ENCODE results near the gene POMC.
A peak's percentile ranks its signal among the peaks of the same experiment; 100 is the strongest.
"Not testable (repeated sequence)": the region's sequence is repeated elsewhere in the genome, so short reads cannot be mapped to it uniquely, and the experiment has no call there.

POMC gene

DNA sequence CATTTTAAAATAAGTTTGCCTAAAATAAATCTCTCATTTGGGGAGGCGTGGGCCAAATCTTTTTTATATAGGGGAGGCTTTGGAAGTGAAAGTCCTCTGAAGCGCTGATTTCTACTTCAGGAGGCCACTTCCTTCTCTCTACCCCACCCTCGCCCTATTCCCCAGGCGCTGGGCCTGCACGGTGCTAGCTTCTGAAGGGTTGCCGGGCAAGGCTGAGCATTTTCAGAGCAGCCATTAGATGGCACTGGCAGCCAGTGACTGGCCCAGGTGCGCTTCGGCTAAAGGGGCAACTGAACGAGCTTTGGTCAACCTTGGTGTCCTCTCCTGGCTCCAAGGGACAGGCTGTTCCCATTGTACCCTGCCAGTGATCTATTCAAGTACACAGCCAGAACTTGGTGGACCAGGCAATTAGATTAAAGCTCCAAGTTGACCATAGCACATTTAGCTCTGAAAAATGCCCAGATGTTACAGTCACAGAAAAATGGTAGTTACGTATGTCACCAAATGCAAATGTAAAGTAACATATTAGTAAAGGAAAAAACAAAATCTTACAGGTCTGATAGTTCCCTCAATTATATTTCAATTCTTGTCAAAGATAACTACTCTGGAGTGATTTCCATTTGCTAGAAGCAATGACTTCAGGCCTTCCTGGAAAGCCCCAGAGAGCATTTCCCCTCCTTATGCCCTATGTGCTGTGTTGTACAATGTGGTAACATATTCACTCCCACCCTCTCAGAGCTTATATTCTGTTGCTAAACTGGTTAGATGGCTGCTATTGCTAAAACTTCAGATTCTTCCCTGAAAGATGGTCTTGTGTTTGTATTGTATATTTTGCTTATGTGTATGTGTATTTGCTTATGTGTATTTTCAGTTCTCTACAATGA, 2.1 kb downstream of the POMC start:
- TF ChIP-seq, protein P1, sequence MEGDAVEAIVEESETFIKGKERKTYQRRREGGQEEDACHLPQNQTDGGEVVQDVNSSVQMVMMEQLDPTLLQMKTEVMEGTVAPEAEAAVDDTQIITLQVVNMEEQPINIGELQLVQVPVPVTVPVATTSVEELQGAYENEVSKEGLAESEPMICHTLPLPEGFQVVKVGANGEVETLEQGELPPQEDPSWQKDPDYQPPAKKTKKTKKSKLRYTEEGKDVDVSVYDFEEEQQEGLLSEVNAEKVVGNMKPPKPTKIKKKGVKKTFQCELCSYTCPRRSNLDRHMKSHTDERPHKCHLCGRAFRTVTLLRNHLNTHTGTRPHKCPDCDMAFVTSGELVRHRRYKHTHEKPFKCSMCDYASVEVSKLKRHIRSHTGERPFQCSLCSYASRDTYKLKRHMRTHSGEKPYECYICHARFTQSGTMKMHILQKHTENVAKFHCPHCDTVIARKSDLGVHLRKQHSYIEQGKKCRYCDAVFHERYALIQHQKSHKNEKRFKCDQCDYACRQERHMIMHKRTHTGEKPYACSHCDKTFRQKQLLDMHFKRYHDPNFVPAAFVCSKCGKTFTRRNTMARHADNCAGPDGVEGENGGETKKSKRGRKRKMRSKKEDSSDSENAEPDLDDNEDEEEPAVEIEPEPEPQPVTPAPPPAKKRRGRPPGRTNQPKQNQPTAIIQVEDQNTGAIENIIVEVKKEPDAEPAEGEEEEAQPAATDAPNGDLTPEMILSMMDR (IDR thresholded peaks at IDR 0.05), result peak; percentile 70
- TF ChIP-seq ZFX (IDR thresholded peaks at IDR 0.05; ENCODE audit: borderline replicate concordance), result no peak
- H3K27ac ChIP-seq, result no peak overlapping the region

GRCh38 chr2:25164561-25164960, 3.8 kb downstream of the POMC start:
- H3K27ac ChIP-seq, result no peak overlapping the region
- no peak for TF ChIP-seq ZFX (IDR thresholded peaks at IDR 0.05; ENCODE audit: borderline replicate concordance)
- TF ChIP-seq, protein P1 (IDR thresholded peaks at IDR 0.05), result no peak

GRCh38 chr2:25162061-25162460, 6.3 kb downstream of the POMC start:
- H3K27ac ChIP-seq, result not testable (repeated sequence)

DNA sequence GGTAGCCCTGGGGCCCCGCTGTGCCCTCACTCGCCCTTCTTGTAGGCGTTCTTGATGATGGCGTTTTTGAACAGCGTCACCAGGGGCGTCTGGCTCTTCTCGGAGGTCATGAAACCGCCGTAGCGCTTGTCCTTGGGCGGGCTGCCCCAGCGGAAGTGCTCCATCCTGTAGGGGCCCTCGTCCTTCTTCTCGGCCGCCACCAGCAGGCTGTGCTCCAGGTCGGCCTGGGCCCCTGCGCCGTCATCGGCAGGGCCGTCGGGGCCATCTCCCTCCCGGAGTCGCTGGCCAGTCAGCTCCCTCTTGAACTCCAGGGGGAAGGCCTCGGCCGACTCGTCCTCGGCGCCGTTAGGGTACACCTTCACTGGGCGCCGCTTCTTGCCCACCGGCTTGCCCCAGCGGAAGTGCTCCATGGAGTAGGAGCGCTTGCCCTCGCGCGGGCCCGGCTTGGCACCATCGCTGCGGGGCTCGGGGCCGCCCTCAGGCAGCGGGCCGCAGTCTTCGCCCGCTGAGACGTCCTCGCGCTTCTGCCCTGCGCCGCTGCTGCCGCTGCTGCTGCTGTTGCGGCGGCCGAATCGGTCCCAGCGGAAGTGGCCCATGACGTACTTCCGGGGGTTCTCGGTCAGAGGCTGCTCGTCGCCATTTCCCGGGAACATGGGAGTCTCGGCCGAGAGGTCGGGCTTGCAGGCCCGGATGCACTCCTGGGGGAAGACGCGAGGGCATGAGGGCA, 7.2 kb downstream of the POMC start:
- TF ChIP-seq, protein P1 (IDR thresholded peaks at IDR 0.05), result no peak
- no peak for TF ChIP-seq ZFX (IDR thresholded peaks at IDR 0.05; ENCODE audit: borderline replicate concordance)

DNA sequence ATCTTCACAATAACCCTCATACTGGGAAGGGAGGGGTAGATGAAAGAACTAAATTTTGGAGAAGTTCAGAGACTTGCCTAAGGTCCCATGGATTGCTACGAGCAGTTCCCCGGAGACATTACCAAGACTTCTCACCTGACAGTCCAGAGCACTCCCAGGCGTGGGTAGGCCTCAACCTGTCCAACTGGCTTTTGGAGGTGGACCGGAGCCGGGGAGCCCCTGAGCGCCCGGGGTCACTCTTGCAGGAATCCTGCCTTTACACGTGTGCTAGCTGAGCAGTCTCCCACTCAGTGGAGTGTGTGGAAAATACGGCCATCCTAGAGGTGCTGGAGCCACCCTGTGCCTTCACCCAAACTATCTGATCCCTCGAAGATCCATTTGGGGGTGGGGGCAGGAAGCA, 8.0 kb downstream of the POMC start:
- H3K27ac ChIP-seq, result no peak overlapping the region
- no peak for TF ChIP-seq ZFX (IDR thresholded peaks at IDR 0.05; ENCODE audit: borderline replicate concordance)

More for the DNA sequence above, 7.2 kb downstream of the POMC start:
- H3K27ac ChIP-seq, result no peak overlapping the region

GRCh38 chr2:25159949-25160348, 8.4 kb downstream of the POMC start:
- TF ChIP-seq ZFX (IDR thresholded peaks at IDR 0.05; ENCODE audit: borderline replicate concordance), result no peak
- TF ChIP-seq, protein P1 (IDR thresholded peaks at IDR 0.05), result no peak
- no peak overlapping the region for H3K27ac ChIP-seq

GRCh38 chr2:25158096-25158852, 10.1 kb downstream of the POMC start:
- no peak overlapping the region for H3K27ac ChIP-seq
- TF ChIP-seq, protein P1 (IDR thresholded peaks at IDR 0.05), result no peak
- TF ChIP-seq ZFX (IDR thresholded peaks at IDR 0.05; ENCODE audit: borderline replicate concordance), result no peak

- no peak for TF ChIP-seq ZFX (IDR thresholded peaks at IDR 0.05; ENCODE audit: borderline replicate concordance)
- TF ChIP-seq, protein P1 (IDR thresholded peaks at IDR 0.05), result no peak
- H3K27ac ChIP-seq, result no peak overlapping the region
Observed at GRCh38 chr2:25155401-25155800, 13.0 kb downstream of the POMC start.

All from 22Rv1 (cell line).